H9 (cell line): ENCODE data around the gene DVL3. TPM values are rescaled to one million over a fixed set of nuclear protein-coding genes. Genes with fewer than 3 reads are reported as not detected.

ENCODE experiments used
- DNase-seq: peaks from one replicate; pipeline ENCODE4 v3.0.0-alpha.2; 2017
- H2AFZ ChIP-seq: one replicate; pipeline ENCODE4 v1.6.1; 2013; ENCODE audit warnings: mild to moderate bottlenecking, low read length, control low read depth, moderate library complexity
- H2AK5ac ChIP-seq: 2 replicates; pipeline ENCODE4 v1.6.1; 2013; ENCODE audit warnings: low read length, control low read depth, mixed read lengths; ENCODE audit not compliant: insufficient read length
- H2BK120ac ChIP-seq: one replicate; pipeline ENCODE4 v1.6.1; 2013; ENCODE audit warnings: low read depth, mild to moderate bottlenecking, low read length, control low read depth, inconsistent platforms; ENCODE audit not compliant: poor library complexity, severe bottlenecking
- H2BK12ac ChIP-seq: 2 replicates; pipeline ENCODE4 v1.6.1; 2013; ENCODE audit warnings: low read length, control low read depth, mixed read lengths, low read depth; ENCODE audit not compliant: insufficient read length
- H2BK15ac ChIP-seq: 2 replicates; pipeline ENCODE4 v1.6.1; 2013; ENCODE audit warnings: low read depth, low read length, control low read depth
- H2BK20ac ChIP-seq: one replicate; pipeline ENCODE4 v1.6.1; 2013; ENCODE audit warnings: low read depth, mild to moderate bottlenecking, low read length, control low read depth, inconsistent platforms; ENCODE audit not compliant: poor library complexity, severe bottlenecking
- H2BK5ac ChIP-seq: 2 replicates; pipeline ENCODE4 v1.6.1; 2013; ENCODE audit warnings: low read length, control low read depth, mixed read lengths; ENCODE audit not compliant: insufficient read length
- H3K14ac ChIP-seq: 2 replicates; pipeline ENCODE4 v1.6.1; 2013; ENCODE audit warnings: low read length, control low read depth; ENCODE audit not compliant: insufficient read depth
- H3K18ac ChIP-seq: 2 replicates; pipeline ENCODE4 v1.6.1; 2013; ENCODE audit warnings: low read depth, mild to moderate bottlenecking, mixed read lengths, low read length, control low read depth; ENCODE audit not compliant: insufficient read length
- H3K23ac ChIP-seq: 2 replicates; pipeline ENCODE4 v1.6.1; 2013; ENCODE audit warnings: low read length, control low read depth, mixed read lengths, low read depth; ENCODE audit not compliant: insufficient read length
- H3K23me2 ChIP-seq: 2 replicates; pipeline ENCODE4 v1.6.1; 2013; ENCODE audit warnings: low read depth, mild to moderate bottlenecking, mixed read lengths, low read length, control low read depth; ENCODE audit not compliant: insufficient read length, poor library complexity, severe bottlenecking
- H3K27ac ChIP-seq: 2 replicates; pipeline ENCODE4 v1.5.1; 2013; ENCODE audit warnings: low read length, control low read depth, mixed read lengths, low read depth; ENCODE audit not compliant: insufficient read length
- H3K27me3 ChIP-seq: 2 replicates; pipeline ENCODE4 v1.6.1; 2013; ENCODE audit warnings: low read length, control low read depth, inconsistent platforms; ENCODE audit not compliant: insufficient read depth
- H3K4ac ChIP-seq: 2 replicates; pipeline ENCODE4 v1.6.1; 2013; ENCODE audit warnings: low read depth, mild to moderate bottlenecking, control low read depth, inconsistent platforms, low read length, moderate library complexity
- H3K4me1 ChIP-seq: 2 replicates; pipeline ENCODE4 v1.6.1; 2013; ENCODE audit warnings: low read length, control low read depth, inconsistent platforms; ENCODE audit not compliant: insufficient read depth
- H3K4me2 ChIP-seq: 2 replicates; pipeline ENCODE4 v1.6.1; 2013; ENCODE audit warnings: low read length, control low read depth, mixed read lengths; ENCODE audit not compliant: insufficient read length, insufficient read depth
- H3K56ac ChIP-seq: 2 replicates; pipeline ENCODE4 v1.6.1; 2013; ENCODE audit warnings: low read depth, mild to moderate bottlenecking, mixed read lengths, low read length, control low read depth; ENCODE audit not compliant: insufficient read length
- H3K79me1 ChIP-seq: 2 replicates; pipeline ENCODE4 v1.6.1; 2013; ENCODE audit warnings: low read depth, mild to moderate bottlenecking, moderate library complexity, low read length, control low read depth, inconsistent platforms; ENCODE audit not compliant: insufficient read depth, poor library complexity, severe bottlenecking
- H3K79me2 ChIP-seq: 2 replicates; pipeline ENCODE4 v1.6.1; 2013; ENCODE audit warnings: low read length, control low read depth, inconsistent platforms; ENCODE audit not compliant: insufficient read depth
- H3K9ac ChIP-seq: 2 replicates; pipeline ENCODE4 v1.6.1; 2013; ENCODE audit warnings: low read length, control low read depth, mixed read lengths; ENCODE audit not compliant: insufficient read length; ENCODE audit errors: extremely low read depth
- H3K9me3 ChIP-seq: one replicate; pipeline ENCODE4 v1.6.1; 2013; ENCODE audit warnings: low read depth, low read length, inconsistent platforms; ENCODE audit not compliant: control insufficient read depth
- H3T11ph ChIP-seq: one replicate; pipeline ENCODE4 v1.6.1; 2013; ENCODE audit warnings: mild to moderate bottlenecking, low read length, control low read depth, inconsistent platforms
- H4K20me1 ChIP-seq: one replicate; pipeline ENCODE4 v1.6.1; 2013; ENCODE audit not compliant: control insufficient read depth, insufficient read length, insufficient read depth
- H4K5ac ChIP-seq: 2 replicates; pipeline ENCODE4 v1.6.1; 2013; ENCODE audit warnings: low read depth, mild to moderate bottlenecking, mixed read lengths, low read length, control low read depth; ENCODE audit not compliant: insufficient read length
- H4K8ac ChIP-seq: replicated peaks from 2 replicates; pipeline ENCODE4 v1.6.1; 2013; ENCODE audit warnings: low read length, control low read depth, mixed read lengths, low read depth; ENCODE audit not compliant: insufficient read length
- H4K91ac ChIP-seq: 2 replicates; pipeline ENCODE4 v1.6.1; 2013; ENCODE audit warnings: low read depth, mild to moderate bottlenecking, moderate library complexity, mixed read lengths, low read length, control low read depth; ENCODE audit not compliant: insufficient read length
- H3K27ac Mint-ChIP-seq, 3 experiments: 2 replicates in 2 of 3; 3 replicates in 1 of 3; pipeline ENCODE4 v1.8.0; 2020 to 2021; ENCODE audit warnings: mixed read lengths in 3 of 3, mild to moderate bottlenecking in 1 of 3, moderate library complexity in 1 of 3
- H3K27me3 Mint-ChIP-seq: 2 replicates; pipeline ENCODE4 v1.8.0; 2021; ENCODE audit warnings: low read depth, mild to moderate bottlenecking, moderate library complexity, mixed read lengths
- H3K36me3 Mint-ChIP-seq, 3 experiments: 2 replicates in 2 of 3; 3 replicates in 1 of 3; pipeline ENCODE4 v1.8.0; 2020 to 2021; ENCODE audit warnings: low read depth in 3 of 3, mixed read lengths in 3 of 3; ENCODE audit not compliant: insufficient read depth in 1 of 3
- H3K4me1 Mint-ChIP-seq, 2 experiments: 2 replicates each; pipeline ENCODE4 v1.8.0; 2020; ENCODE audit warnings: mixed read lengths in 2 of 2
- H3K4me3 Mint-ChIP-seq, 2 experiments: 2 replicates in 1 of 2; 3 replicates in 1 of 2; pipeline ENCODE4 v1.8.0; 2020 to 2021; ENCODE audit warnings: mild to moderate bottlenecking in 2 of 2, mixed read lengths in 2 of 2, moderate library complexity in 1 of 2
- H3K9me3 Mint-ChIP-seq, 2 experiments: 2 replicates in 1 of 2; 3 replicates in 1 of 2; pipeline ENCODE4 v1.8.0; 2020; ENCODE audit warnings: mild to moderate bottlenecking in 2 of 2, mixed read lengths in 2 of 2, moderate library complexity in 1 of 2
- WGBS: extraction: QIAGEN DNeasy Blood & Tissue Kit; methylation state at CpG from one replicate; pipeline ENCODE4 v1.1.7; 2013; ENCODE audit warnings: missing lambda C conversion rate, low lambda C conversion rate, mixed read lengths; ENCODE audit not compliant: insufficient read length; ENCODE audit errors: extremely low coverage; 5-methylcytosine and 5-hydroxymethylcytosine counted together
- total RNA-seq: library from RNA; stranded (reverse); gene quantifications from 2 replicates; pipeline ENCODE4 v1.2.1, GENCODE V29; 2021
- TF ChIP-seq, protein P1 (sequence below): fragments of 200-600 bp; sonication (generic); conservative IDR thresholded peaks from 3 replicates; pipeline ENCODE4 v1.8.0; 2021; ENCODE audit warnings: antibody characterized with exemption, mild to moderate bottlenecking

Gene DVL3
- total RNA-seq, 1 experiment from 2014 or later = 64.7 TPM

DNA sequence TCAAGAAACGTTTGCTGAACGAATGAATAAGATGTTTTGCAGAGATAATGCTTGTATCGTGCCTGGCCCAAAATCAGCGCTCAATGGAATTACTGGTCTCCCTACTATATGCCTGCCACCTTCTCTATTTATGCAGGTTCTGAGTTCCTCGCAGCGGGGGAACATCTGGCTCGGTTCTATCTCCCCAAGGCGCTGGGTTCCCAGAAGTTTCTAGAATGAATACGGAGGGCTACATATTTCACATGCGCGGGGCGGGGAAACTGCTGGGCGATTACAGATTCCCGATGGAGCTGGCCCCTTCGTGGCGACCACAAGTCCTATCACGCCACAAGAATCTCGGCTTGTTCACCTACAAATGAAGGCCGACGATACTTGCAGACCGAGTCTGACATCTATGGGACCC, 20.4 kb upstream of the DVL3 start:
- H3K9me3 ChIP-seq = no peaks in the 10 kb centered on the region
- no peak overlapping the region for H2BK12ac ChIP-seq
- no peak overlapping the region for H2BK15ac ChIP-seq
- no peak overlapping the region for H2AFZ ChIP-seq
- H3K4me1 ChIP-seq = no peaks in the 10 kb centered on the region
- peak overlapping the region; percentile 82 to 95 (median 91); a peak in 4 of 7 replicates for H3K27ac Mint-ChIP-seq
- peaks cover 23 to 25% of the 10 kb centered on the region in 2 experiments for H3K4me1 Mint-ChIP-seq
- no peaks in the 10 kb centered on the region for H3K79me1 ChIP-seq
- peak overlapping the region; percentile 98 for H3K4me2 ChIP-seq
- no peak overlapping the region for H2BK5ac ChIP-seq
- H2BK20ac ChIP-seq = no peak overlapping the region
- no peak overlapping the region for H4K91ac ChIP-seq
- H3K79me2 ChIP-seq = no peaks in the 10 kb centered on the region; the same call in 1 of the 2 replicates
- H3K23ac ChIP-seq = no peak overlapping the region
- peak overlapping the region; percentile 39 for H3K9ac ChIP-seq
- WGBS = no CpG with 5 or more reads among the region's 21 CpGs
- H4K8ac ChIP-seq = no peak overlapping the region
- H3K4me3 Mint-ChIP-seq = peak overlapping the region; percentile 92 to 97
- H3K27me3 Mint-ChIP-seq = no peaks in the 10 kb centered on the region; the same call in 1 of the 2 replicates
- no peak for DNase-seq
- no peak overlapping the region for H3K4ac ChIP-seq
- no peaks in the 10 kb centered on the region for H3K27me3 ChIP-seq
- no peak overlapping the region for H3K27ac ChIP-seq
- no peak overlapping the region for H3K14ac ChIP-seq
- H4K5ac ChIP-seq = no peak overlapping the region
- no peaks in the 10 kb centered on the region for H3K9me3 Mint-ChIP-seq
- no peak overlapping the region for H2BK120ac ChIP-seq
- H2AK5ac ChIP-seq = no peak overlapping the region
- no peaks in the 10 kb centered on the region for H4K20me1 ChIP-seq
- H3K56ac ChIP-seq = no peak overlapping the region
- peaks cover 1 to 13% (median 7%) of the 10 kb centered on the region in 3 experiments; a peak in 5 of 7 replicates for H3K36me3 Mint-ChIP-seq
- H3K23me2 ChIP-seq = peaks cover 13% of the 10 kb centered on the region
- no peak overlapping the region for H3T11ph ChIP-seq
- no peak overlapping the region for H3K18ac ChIP-seq
- TF ChIP-seq, protein P1, sequence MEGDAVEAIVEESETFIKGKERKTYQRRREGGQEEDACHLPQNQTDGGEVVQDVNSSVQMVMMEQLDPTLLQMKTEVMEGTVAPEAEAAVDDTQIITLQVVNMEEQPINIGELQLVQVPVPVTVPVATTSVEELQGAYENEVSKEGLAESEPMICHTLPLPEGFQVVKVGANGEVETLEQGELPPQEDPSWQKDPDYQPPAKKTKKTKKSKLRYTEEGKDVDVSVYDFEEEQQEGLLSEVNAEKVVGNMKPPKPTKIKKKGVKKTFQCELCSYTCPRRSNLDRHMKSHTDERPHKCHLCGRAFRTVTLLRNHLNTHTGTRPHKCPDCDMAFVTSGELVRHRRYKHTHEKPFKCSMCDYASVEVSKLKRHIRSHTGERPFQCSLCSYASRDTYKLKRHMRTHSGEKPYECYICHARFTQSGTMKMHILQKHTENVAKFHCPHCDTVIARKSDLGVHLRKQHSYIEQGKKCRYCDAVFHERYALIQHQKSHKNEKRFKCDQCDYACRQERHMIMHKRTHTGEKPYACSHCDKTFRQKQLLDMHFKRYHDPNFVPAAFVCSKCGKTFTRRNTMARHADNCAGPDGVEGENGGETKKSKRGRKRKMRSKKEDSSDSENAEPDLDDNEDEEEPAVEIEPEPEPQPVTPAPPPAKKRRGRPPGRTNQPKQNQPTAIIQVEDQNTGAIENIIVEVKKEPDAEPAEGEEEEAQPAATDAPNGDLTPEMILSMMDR = no peak
